Activated T-cell treated with anti-CD3 and anti-CD28 coated beads, Interleukin-2, amount 50 U/mL, for 72 hours (primary cell): ENCODE measurements around the gene SYT1. TPM values are rescaled to one million over a fixed set of nuclear protein-coding genes. Genes with fewer than 3 reads are reported as not detected.
"Not testable (repeated sequence)": the region's sequence is repeated elsewhere in the genome, so short reads cannot be mapped to it uniquely, and the experiment has no call there.

ENCODE experiments used
- ATAC-seq, 2 donors: fragments of 150-1000 bp; cut with Tn5 transposase; replicated peaks in 1 of 2; 2 replicates each; pipeline ENCODE4 v1.10.0; 2021; ENCODE audit warnings: moderate library complexity in 2 of 2, mild to moderate bottlenecking in 1 of 2
- DNase-seq, 2 donors: peaks; one replicate each; pipeline ENCODE4 v3.0.0; 2021 to 2022; ENCODE audit warnings: mixed read lengths in 1 of 2
- H3K27ac Mint-ChIP-seq: one replicate; pipeline ENCODE4 v1.8.0; 2022; ENCODE audit warnings: mild to moderate bottlenecking, moderate library complexity, mixed read lengths
- H3K27me3 Mint-ChIP-seq: one replicate; pipeline ENCODE4 v1.8.0; 2022; ENCODE audit warnings: low read depth, mixed read lengths
- H3K36me3 Mint-ChIP-seq, 2 donors: one replicate each; pipeline ENCODE4 v1.8.0; 2022; ENCODE audit warnings: mixed read lengths in 2 of 2, mild to moderate bottlenecking in 1 of 2; ENCODE audit not compliant: insufficient read depth in 2 of 2
- H3K4me1 Mint-ChIP-seq: one replicate; pipeline ENCODE4 v1.8.0; 2022; ENCODE audit warnings: low read depth, mixed read lengths
- H3K4me3 Mint-ChIP-seq, 2 donors: one replicate each; pipeline ENCODE4 v1.8.0; 2022; ENCODE audit warnings: mild to moderate bottlenecking in 2 of 2, mixed read lengths in 2 of 2, moderate library complexity in 2 of 2
- H3K9me3 Mint-ChIP-seq, 2 donors: one replicate each; pipeline ENCODE4 v1.8.0; 2022; ENCODE audit warnings: mixed read lengths in 2 of 2
- total RNA-seq, 2 donors: library from RNA; stranded (reverse); gene quantifications; one replicate each; pipeline ENCODE4 v1.2.3, GENCODE V29; 2022

SYT1 gene
- total RNA-seq, 2 donors from 2014 or later: not detected

GRCh38 chr12:79414252-79414651 lies 549.7 kb downstream of the SYT1 start:
- Mint-ChIP-seq H3K4me3 (no peak overlapping the region), H3K4me1 (no peaks in the 10 kb centered on the region), H3K9me3 (peaks cover 0 to 2% of the 10 kb centered on the region in 2 donors), H3K36me3 (no peaks in the 10 kb centered on the region), H3K27ac (no peak overlapping the region), H3K27me3 (no peaks in the 10 kb centered on the region)
- DNase-seq (no peak), ATAC-seq (no peak)

GRCh38 chr12:79415321-79415720 lies 550.7 kb downstream of the SYT1 start:
- DNase-seq (no peak), ATAC-seq (no peak)
- peaks cover 0 to 2% of the 10 kb centered on the region in 2 donors for H3K9me3 Mint-ChIP-seq
- no peak overlapping the region for H3K4me3 Mint-ChIP-seq
- H3K27ac Mint-ChIP-seq: no peak overlapping the region
- no peaks in the 10 kb centered on the region for H3K27me3 Mint-ChIP-seq
- no peaks in the 10 kb centered on the region for H3K4me1 Mint-ChIP-seq
- H3K36me3 Mint-ChIP-seq: no peaks in the 10 kb centered on the region

- Mint-ChIP-seq H3K27ac (no peak overlapping the region), H3K4me3 (no peak overlapping the region), H3K9me3 (peaks cover 0 to 2% of the 10 kb centered on the region in 2 donors), H3K27me3 (no peaks in the 10 kb centered on the region), H3K4me1 (no peaks in the 10 kb centered on the region), H3K36me3 (no peaks in the 10 kb centered on the region)
- no peak for DNase-seq
- no peak for ATAC-seq
Measured at GRCh38 chr12:79415746-79416435, 551.3 kb downstream of the SYT1 start.

- no peak overlapping the region for H3K27ac Mint-ChIP-seq
- no peak for ATAC-seq
- peaks cover 2% of the 10 kb centered on the region for H3K27me3 Mint-ChIP-seq
- H3K4me1 Mint-ChIP-seq: no peaks in the 10 kb centered on the region
- no peak overlapping the region for H3K4me3 Mint-ChIP-seq
- H3K36me3 Mint-ChIP-seq: no peaks in the 10 kb centered on the region
- DNase-seq: no peak
- H3K9me3 Mint-ChIP-seq: no peaks in the 10 kb centered on the region
Measured at GRCh38 chr12:79420146-79420618, 555.6 kb downstream of the SYT1 start.

GRCh38 chr12:79421236-79421740 lies 556.7 kb downstream of the SYT1 start:
- H3K27ac Mint-ChIP-seq: no peak overlapping the region
- no peak for DNase-seq
- no peaks in the 10 kb centered on the region for H3K36me3 Mint-ChIP-seq
- H3K9me3 Mint-ChIP-seq: peaks cover 0 to 2% of the 10 kb centered on the region in 2 donors
- peaks cover 6% of the 10 kb centered on the region for H3K27me3 Mint-ChIP-seq
- H3K4me1 Mint-ChIP-seq: no peaks in the 10 kb centered on the region
- no peak overlapping the region for H3K4me3 Mint-ChIP-seq
- ATAC-seq: no peak

GRCh38 chr12:79422060-79422812 lies 557.7 kb downstream of the SYT1 start:
- Mint-ChIP-seq H3K27me3 (peaks cover 6% of the 10 kb centered on the region), H3K9me3 (peaks cover 0 to 2% of the 10 kb centered on the region in 2 donors), H3K4me3 (no peak overlapping the region), H3K27ac (no peak overlapping the region), H3K4me1 (no peaks in the 10 kb centered on the region), H3K36me3 (no peaks in the 10 kb centered on the region)
- ATAC-seq (no peak), DNase-seq (no peak)

GRCh38 chr12:79423560-79423959 lies 559.0 kb downstream of the SYT1 start:
- peaks cover 0 to 2% of the 10 kb centered on the region in 2 donors for H3K9me3 Mint-ChIP-seq
- H3K4me1 Mint-ChIP-seq: no peaks in the 10 kb centered on the region
- H3K36me3 Mint-ChIP-seq: no peaks in the 10 kb centered on the region
- DNase-seq (no peak), ATAC-seq (no peak)
- H3K27me3 Mint-ChIP-seq: peaks cover 6% of the 10 kb centered on the region
- H3K27ac Mint-ChIP-seq: no peak overlapping the region
- H3K4me3 Mint-ChIP-seq: no peak overlapping the region

- ATAC-seq (no peak), DNase-seq (no peak)
- Mint-ChIP-seq H3K4me1 (no peaks in the 10 kb centered on the region), H3K27me3 (peaks cover 6% of the 10 kb centered on the region), H3K9me3 (peaks cover 0 to 2% of the 10 kb centered on the region in 2 donors), H3K4me3 (no peak overlapping the region), H3K27ac (no peak overlapping the region), H3K36me3 (no peaks in the 10 kb centered on the region)
Measured at GRCh38 chr12:79424109-79424721, 559.6 kb downstream of the SYT1 start.

GRCh38 chr12:79426121-79426520 lies 561.5 kb downstream of the SYT1 start:
- H3K36me3 Mint-ChIP-seq: no peaks in the 10 kb centered on the region
- H3K9me3 Mint-ChIP-seq: peaks cover 0 to 2% of the 10 kb centered on the region in 2 donors
- no peak for ATAC-seq
- no peak for DNase-seq
- H3K4me1 Mint-ChIP-seq: no peaks in the 10 kb centered on the region
- peaks cover 6% of the 10 kb centered on the region for H3K27me3 Mint-ChIP-seq
- no peak overlapping the region for H3K4me3 Mint-ChIP-seq
- H3K27ac Mint-ChIP-seq: no peak overlapping the region

GRCh38 chr12:79426744-79427143 lies 562.2 kb downstream of the SYT1 start:
- not testable (repeated sequence) for ATAC-seq, H3K9me3 Mint-ChIP-seq

GRCh38 chr12:79433465-79434072 lies 569.0 kb downstream of the SYT1 start:
- Mint-ChIP-seq H3K4me1 (no peaks in the 10 kb centered on the region), H3K4me3 (no peak overlapping the region), H3K36me3 (no peaks in the 10 kb centered on the region), H3K9me3 (no peaks in the 10 kb centered on the region), H3K27ac (no peak overlapping the region), H3K27me3 (no peaks in the 10 kb centered on the region)
- no peak for DNase-seq
- no peak for ATAC-seq

More at GRCh38 chr12:79426744-79427143, 562.2 kb downstream of the SYT1 start:
- H3K27ac Mint-ChIP-seq, H3K4me3 Mint-ChIP-seq, H3K36me3 Mint-ChIP-seq, H3K4me1 Mint-ChIP-seq, DNase-seq, H3K27me3 Mint-ChIP-seq: not testable (repeated sequence)

- no peaks in the 10 kb centered on the region for H3K9me3 Mint-ChIP-seq
- no peak overlapping the region for H3K4me3 Mint-ChIP-seq
- no peak for ATAC-seq
- H3K27me3 Mint-ChIP-seq: no peaks in the 10 kb centered on the region
- H3K36me3 Mint-ChIP-seq: no peaks in the 10 kb centered on the region
- H3K4me1 Mint-ChIP-seq: no peaks in the 10 kb centered on the region
- no peak for DNase-seq
- no peak overlapping the region for H3K27ac Mint-ChIP-seq
Measured at GRCh38 chr12:79434561-79434960, 570.0 kb downstream of the SYT1 start.

- ATAC-seq (no peak), DNase-seq (no peak)
- H3K4me3 Mint-ChIP-seq: no peak overlapping the region
- no peaks in the 10 kb centered on the region for H3K9me3 Mint-ChIP-seq
- H3K36me3 Mint-ChIP-seq: no peaks in the 10 kb centered on the region
- H3K27me3 Mint-ChIP-seq: no peaks in the 10 kb centered on the region
- H3K27ac Mint-ChIP-seq: no peak overlapping the region
- no peaks in the 10 kb centered on the region for H3K4me1 Mint-ChIP-seq
Measured at GRCh38 chr12:79435742-79436141, 571.2 kb downstream of the SYT1 start.
